Measurements from ENCODE around the gene BBOX1. TPM values are rescaled to one million over a fixed set of nuclear protein-coding genes. Genes with fewer than 3 reads are reported as not detected.

Gene BBOX1
- total and polyA plus RNA-seq, 2 of the 4 experiments (the other 2 are of a cell fraction) = not detected

DNA sequence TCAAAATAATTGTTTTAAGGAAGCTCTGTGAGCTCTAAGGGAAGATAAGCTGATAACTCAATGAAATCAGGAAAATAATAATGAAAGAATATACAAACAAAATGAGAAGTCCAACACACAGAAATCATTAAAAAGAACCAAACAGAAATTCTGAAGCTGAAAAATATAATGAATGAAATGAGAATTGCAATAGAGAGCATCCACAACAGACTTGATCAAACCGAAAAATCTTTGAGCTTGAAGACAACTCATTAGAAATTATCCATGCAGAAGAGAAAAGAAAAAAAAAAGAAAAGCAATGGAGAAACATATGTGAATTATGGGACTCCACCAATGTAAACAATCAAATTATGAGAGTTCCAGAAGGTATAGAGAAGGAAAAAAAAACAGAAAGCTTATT is 101.0 kb downstream of the BBOX1 start:
- Histone ChIP-seq H3K27ac (ENCODE audit: insufficient read depth, low read length) (no peak overlapping the region), H2BK15ac (ENCODE audit: low read depth, low read length) (no peak overlapping the region), H3K14ac (replicated peaks; ENCODE audit: low read depth, low read length) (no peak overlapping the region), H2BK120ac (ENCODE audit: low read depth, low read length) (no peak overlapping the region), H2AK9ac (replicated peaks; ENCODE audit: low read depth, low read length, poor library complexity) (no peak overlapping the region), H3K27me3 (ENCODE audit: control insufficient read depth, insufficient read depth, low read length) (no peaks in the 10 kb centered on the region), H3K23ac (ENCODE audit: low read depth, low read length) (no peak overlapping the region), H4K5ac (ENCODE audit: low read depth, low read length) (no peak overlapping the region), H2AFZ (replicated peaks; ENCODE audit: low read length, poor library complexity) (no peak overlapping the region), H3K79me1 (ENCODE audit: low read depth in 1 of 2, low read length in 2 of 2) (no peaks in the 10 kb centered on the region), H3K4me1 (ENCODE audit: control insufficient read depth, insufficient read depth, low read length) (no peaks in the 10 kb centered on the region; the same call in 1 of the 2 replicates), H3K18ac (ENCODE audit: low read depth, low read length) (no peak overlapping the region), H3K56ac (ENCODE audit: extremely low read depth, insufficient read depth, low read length) (no peak overlapping the region), H3K4me2 (ENCODE audit: low read depth, low read length) (no peak overlapping the region), H4K8ac (ENCODE audit: low read depth in 2 of 2, low read length in 2 of 2) (no peak overlapping the region), H4K20me1 (ENCODE audit: insufficient read depth, low read length) (no peaks in the 10 kb centered on the region), H3K9me1 (ENCODE audit: insufficient read depth, low read length) (no peaks in the 10 kb centered on the region), H3K9me3 (ENCODE audit: control insufficient read depth, insufficient read depth, low read length) (peaks cover 2% of the 10 kb centered on the region; the same call in 1 of the 2 replicates), H2BK5ac (ENCODE audit: low read depth, low read length, poor library complexity, severe bottlenecking) (no peak overlapping the region), H2AK5ac (ENCODE audit: low read depth, low read length) (no peak overlapping the region), H3K36me3 (ENCODE audit: control insufficient read depth, insufficient read depth, low read length) (no peaks in the 10 kb centered on the region), H3K4me3 (ENCODE audit: insufficient read depth, low read depth, low read length) (no peak overlapping the region), H3K4ac (ENCODE audit: low read depth, low read length) (no peak overlapping the region), H3K9ac (ENCODE audit: low read depth, low read length) (no peak overlapping the region), H4K91ac (ENCODE audit: insufficient read depth, low read depth, low read length) (no peak overlapping the region), H2BK20ac (ENCODE audit: low read depth, low read length) (no peak overlapping the region)
- no TSS peak for BruUV-seq (replicated peaks)
- TF ChIP-seq MXI1 (IDR thresholded peaks at IDR 0.05; ENCODE audit: borderline replicate concordance, low read depth, low read length) (no peak), MAFK (IDR thresholded peaks at IDR 0.05; ENCODE audit: low read depth, low read length) (no peak), RCOR1 (IDR thresholded peaks at IDR 0.05; ENCODE audit: insufficient replicate concordance, low read length) (no peak), CEBPB (IDR thresholded peaks at IDR 0.05; ENCODE audit: low read depth, low read length) (no peak), CHD1 (IDR thresholded peaks at IDR 0.05; ENCODE audit: low read depth, low read length) (no peak), RFX5 (IDR thresholded peaks at IDR 0.05; ENCODE audit: low read depth, low read length) (no peak), BHLHE40 (IDR thresholded peaks at IDR 0.05; ENCODE audit: low read depth, low read length) (no peak)
- TF ChIP-seq, protein P1, sequence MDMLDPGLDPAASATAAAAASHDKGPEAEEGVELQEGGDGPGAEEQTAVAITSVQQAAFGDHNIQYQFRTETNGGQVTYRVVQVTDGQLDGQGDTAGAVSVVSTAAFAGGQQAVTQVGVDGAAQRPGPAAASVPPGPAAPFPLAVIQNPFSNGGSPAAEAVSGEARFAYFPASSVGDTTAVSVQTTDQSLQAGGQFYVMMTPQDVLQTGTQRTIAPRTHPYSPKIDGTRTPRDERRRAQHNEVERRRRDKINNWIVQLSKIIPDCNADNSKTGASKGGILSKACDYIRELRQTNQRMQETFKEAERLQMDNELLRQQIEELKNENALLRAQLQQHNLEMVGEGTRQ (IDR thresholded peaks at IDR 0.05; ENCODE audit: low read depth, low read length) = no peak
- TF ChIP-seq, protein P2, sequence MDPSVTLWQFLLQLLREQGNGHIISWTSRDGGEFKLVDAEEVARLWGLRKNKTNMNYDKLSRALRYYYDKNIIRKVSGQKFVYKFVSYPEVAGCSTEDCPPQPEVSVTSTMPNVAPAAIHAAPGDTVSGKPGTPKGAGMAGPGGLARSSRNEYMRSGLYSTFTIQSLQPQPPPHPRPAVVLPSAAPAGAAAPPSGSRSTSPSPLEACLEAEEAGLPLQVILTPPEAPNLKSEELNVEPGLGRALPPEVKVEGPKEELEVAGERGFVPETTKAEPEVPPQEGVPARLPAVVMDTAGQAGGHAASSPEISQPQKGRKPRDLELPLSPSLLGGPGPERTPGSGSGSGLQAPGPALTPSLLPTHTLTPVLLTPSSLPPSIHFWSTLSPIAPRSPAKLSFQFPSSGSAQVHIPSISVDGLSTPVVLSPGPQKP (IDR thresholded peaks at IDR 0.05; ENCODE audit: borderline replicate concordance, low read depth, low read length) = no peak
- TF ChIP-seq, protein P3, sequence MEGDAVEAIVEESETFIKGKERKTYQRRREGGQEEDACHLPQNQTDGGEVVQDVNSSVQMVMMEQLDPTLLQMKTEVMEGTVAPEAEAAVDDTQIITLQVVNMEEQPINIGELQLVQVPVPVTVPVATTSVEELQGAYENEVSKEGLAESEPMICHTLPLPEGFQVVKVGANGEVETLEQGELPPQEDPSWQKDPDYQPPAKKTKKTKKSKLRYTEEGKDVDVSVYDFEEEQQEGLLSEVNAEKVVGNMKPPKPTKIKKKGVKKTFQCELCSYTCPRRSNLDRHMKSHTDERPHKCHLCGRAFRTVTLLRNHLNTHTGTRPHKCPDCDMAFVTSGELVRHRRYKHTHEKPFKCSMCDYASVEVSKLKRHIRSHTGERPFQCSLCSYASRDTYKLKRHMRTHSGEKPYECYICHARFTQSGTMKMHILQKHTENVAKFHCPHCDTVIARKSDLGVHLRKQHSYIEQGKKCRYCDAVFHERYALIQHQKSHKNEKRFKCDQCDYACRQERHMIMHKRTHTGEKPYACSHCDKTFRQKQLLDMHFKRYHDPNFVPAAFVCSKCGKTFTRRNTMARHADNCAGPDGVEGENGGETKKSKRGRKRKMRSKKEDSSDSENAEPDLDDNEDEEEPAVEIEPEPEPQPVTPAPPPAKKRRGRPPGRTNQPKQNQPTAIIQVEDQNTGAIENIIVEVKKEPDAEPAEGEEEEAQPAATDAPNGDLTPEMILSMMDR (conservative IDR thresholded peaks at IDR 0.05; ENCODE audit: low read depth, low read length) = no peak
- intact Hi-C loops (cut with micrococcal nuclease) = no loop called here
- no CpG with 5 or more reads among the region's 1 CpG for WGBS, 2 experiments (ENCODE audit: extremely low coverage in 2 of 2, insufficient read length in 1 of 2)
- DNase-seq (no peak), ATAC-seq (ENCODE audit: low read depth) (no peak)
- ChIA-PET POLR2A (ENCODE audit: unreplicated experiment) (no interaction called here), CTCF (interaction anchor here (0.6 kb wide), 1 partner anchor 362 kb away, joined by 5 read pairs; no protein-coding TSS in a partner anchor)
- dilution Hi-C loops (cut with HindIII; ENCODE audit: low sequenced_read_pairs, unreplicated experiment) = loop anchor here (25.0 kb wide), 1 partner anchor 404 kb away; no protein-coding TSS in a partner anchor
- in situ Hi-C loops (cut with MboI; ENCODE audit: low sequenced_read_pairs) = no loop called here

Data from IMR-90 (cell line).